Measurements from ENCODE around the gene TEX51.

TEX51 gene

DNA sequence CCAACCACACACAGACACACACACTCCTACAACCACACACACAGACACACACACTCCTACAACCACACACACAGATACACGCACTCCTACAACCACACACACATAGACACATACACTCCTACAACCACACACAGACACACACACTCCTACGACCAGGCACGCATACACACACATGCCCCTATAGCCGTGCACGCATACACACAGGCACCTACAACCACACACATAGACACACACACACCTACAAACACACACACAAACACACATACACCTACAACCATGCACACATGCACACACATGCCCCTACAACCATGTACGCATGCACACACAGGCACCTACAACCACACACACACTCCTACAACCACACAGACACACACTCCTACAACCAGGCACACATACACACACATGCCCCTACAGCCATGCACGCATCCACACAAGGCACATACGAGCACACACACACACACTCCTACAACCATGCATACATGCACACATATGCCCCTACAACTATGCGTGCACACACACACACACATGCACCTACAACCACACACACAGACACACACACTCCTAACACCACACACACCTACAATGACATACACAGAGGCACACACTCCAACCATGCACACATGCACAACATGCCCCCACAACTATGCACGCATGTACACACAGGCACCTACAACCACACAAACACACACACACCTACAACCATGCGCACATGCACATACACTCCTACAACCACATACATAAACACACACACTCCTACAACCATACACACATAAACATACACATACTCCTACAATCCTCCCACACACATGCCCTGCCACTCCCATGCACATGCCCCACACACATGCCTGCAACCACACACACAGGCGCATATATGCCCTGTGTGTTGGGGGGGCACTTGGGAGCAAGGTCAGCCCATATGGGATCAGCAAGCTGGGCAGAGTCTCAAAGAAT lies 19.1 kb upstream of the TEX51 start:
- no peak for DNase-seq

DNA sequence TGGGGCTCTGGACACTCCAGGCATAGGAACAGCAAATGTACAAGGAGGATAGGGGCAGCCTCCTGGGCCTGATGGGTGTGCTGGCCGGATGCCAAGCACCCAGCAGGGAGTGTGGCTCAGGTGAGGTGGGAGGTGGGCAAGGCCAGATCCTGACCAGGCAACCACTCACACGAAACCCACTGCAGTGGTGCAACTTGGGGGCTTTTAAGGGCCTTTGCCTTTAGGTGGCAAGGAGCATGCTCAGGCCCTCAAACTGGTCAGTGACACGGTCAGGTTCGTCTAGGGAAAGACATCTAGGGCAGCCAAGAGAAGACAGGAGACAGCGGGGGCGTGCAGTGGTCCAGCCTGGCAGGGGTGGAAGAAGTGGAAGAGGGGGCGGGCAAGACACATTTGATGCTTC lies 18.4 kb upstream of the TEX51 start:
- DNase-seq, result no peak

DNA sequence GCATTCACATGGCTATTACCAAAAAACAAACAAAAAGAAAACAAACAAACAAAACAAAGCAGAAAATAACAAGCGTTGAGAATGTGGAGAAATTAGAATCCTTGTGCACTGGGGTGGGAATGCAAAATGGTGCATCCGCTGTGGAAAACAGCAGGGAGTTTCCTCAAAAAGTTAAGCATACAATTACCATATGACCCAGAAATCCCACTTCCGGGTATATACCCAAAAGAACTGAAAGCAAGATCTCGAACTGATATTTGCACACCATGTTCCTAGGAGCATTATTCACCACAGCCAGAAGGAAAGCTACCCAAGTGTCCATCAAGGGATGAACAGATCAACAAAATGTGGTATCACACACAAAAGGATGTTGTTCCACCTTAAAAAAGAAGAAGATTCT lies 17.9 kb upstream of the TEX51 start:
- no peak for DNase-seq

DNA sequence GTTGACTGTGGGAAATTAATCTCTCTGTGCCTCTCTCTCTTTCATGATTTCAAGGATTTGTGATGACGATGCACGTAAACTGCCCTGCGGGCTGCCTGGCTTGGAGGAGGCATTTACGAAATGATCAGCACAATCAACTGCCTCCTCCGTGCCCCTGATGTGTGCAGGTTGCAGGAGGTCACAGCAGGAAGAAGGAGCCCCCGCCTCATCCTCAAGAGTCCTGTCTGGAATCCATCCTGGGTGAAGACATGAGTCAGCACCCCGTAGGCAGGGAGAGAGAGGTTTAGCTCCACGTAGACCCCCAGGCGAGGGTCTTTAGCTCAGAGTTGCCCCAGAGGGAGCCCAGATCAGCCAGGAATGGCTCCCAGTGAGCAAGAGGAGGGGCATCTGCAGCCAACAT lies 17.1 kb upstream of the TEX51 start:
- DNase-seq, result no peak

DNA sequence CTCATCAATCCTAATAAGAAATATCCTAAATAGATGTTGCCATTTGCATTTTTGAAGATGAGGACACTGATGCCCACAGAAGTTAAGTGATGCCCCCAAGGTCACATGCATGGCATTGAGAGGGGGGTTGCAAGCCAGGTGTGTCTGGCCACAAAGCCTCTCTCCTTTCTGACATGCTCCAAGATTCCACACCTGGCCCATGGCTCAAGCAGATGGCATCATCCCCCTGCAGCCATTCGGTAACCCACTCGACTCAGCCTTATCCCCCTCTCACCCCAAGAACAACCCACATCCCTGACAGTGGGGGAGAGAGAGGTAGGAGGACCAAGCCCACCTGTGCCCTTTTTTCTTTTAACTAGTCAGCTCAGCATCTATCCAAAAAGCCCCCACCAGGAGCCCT lies 16.5 kb upstream of the TEX51 start:
- no peak for DNase-seq

DNA sequence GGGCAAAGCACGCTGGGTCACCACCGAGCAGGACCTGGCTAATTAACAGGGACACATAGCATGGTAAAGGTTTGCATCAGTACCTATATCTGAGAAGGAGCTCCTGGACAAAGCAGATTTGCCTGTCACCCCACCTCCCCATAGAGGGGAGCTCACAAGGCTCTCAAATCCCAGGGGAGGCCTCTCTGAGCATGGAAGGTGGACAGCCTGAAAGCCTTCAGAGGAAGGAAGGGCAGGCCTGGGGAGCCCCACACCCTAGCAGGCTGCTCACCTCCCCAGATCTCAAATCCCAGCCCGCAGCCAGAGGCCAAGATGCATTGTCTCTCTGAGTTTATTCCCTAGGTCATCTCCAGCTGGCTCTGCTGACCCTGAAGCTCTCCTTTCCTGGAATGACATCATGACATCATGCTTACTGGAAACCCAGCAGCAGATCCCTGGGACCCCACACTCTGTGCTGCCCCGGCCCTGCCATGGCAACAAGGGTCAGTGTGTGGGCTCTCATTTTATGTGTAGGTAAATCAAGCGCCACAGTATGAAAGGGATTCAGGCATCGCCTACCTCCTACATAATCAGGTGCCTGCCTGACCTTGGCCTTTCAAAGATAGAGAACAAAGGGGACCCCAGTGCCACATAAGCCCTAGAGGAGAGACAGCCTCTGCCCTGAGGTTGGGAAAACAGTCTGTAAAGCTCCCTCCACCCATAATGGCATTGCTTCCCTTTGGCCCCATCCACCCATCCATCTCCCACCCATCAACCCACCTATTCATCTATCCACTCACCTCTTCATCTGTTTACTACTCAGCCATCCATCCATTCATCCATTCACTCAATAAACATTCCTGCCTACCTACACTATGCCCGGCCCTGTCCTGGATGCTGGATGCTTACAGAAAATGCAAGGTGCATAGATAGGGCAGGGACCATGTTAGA lies 15.7 kb upstream of the TEX51 start:
- DNase-seq, result no peak

DNA sequence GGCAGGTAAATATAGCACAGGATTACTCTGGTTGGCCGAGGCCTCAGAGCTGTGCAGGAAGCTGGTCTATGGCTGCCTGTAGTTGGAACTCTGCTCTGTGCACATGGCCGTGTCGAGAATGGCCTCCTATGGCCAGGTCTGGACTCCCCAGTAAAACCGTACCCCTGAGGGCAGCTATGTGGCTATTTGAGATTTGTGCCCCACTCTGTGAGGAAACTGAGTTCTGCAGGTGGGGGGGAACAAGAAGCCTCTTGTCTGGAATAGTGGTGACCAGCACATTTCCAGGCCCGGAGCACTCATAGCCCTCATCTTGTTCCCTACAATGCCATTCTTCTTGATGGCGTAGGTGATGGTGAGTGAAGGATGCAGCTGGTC lies 15.0 kb upstream of the TEX51 start:
- DNase-seq, result no peak

DNA sequence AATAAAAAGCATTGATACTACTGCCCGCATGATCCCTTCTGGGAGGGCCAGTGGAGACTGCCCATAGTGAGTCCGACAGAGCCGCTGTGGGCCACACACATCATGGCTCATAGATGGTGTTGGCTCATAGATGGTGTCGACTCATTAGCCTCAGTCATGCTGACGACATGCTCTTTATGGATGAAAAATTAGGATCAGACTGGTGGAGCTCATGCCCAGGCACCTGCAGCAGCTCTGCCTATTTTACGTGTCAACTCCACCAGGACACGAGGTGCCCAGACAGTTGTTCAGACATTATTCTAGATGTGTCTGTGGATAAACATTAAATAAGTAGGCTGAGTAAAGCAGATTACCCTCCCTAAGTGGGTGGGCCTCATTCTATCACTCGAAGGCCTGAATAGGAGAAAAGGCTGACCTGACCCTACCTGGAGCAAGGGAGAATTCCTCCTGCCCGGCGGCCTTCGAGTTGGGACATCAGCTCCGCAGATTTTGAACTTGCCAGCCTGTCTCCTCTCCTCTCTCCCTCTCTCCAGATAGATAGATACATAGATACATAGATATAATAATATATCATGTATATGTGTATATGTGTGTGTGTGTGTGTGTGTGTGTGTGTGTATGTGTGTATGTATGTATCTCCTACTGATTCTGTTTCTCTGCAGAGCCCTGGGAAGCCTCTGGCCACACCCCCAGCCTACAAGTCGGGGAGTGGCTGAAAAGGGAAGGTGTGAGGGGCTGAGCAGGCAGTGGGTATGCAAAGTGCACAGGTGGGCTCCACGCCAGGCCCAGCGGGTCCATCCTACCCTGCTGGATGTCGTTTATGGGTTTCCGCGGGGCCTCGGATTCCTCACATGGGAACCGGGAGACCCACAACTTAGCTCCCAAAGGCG lies 13.6 kb upstream of the TEX51 start:
- no peak for DNase-seq

DNA sequence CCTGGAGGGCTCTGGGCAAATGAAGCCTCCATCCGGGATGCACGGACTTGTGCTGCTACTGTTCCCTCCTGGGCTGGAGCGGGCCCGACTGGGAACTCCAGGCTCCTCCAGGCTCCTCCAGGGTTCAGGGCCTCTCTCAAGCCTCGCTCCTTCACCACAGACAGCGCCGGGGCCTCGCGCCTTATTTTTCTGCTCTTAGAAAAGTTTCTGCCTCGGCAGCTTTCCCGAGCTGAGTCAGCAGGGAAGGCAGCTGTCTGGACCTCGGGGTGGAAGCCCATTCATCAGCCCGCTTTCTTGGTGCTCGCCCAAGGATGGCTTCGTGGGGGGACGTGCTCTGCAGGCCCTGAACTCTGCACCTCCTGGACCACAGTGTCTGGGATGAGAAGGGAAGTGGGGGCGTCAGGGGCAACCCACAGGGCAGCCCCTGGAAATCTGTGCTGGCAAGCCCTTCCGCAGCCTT lies 12.9 kb upstream of the TEX51 start:
- DNase-seq, result no peak

DNA sequence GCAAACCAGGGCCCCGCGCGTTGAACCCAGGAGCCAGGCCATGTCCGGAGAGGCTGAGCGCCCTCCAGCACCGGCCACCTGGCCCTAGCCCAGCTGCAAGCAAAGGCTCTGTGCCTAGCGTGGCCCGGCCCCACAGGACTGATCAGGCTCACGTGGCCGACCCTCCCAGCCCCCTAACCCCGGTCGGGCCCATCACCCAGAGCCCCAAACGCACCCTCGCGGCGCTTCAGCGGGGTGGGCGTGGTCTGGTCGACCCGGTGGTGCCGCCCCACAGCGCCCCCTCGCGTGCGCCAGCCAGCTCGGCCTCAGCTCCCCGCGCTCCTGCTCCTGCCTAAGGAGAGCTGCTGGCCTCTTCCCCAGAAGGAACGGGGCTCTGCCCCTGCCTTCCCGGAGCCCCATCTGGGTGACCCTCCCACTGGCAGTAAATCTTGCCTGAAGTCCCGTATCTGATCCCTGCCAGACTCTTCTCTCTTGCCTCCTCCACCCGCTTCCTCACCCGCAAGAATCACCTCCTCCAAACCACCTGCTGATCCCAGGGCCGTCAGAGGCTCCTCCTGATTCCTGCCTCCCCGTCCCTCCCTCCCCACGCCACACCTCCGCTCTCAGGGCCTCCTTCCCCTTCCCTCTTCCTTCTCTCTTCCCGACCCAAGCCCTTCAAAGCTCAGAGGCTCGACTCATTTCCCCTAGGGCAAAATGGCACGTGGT lies 12.3 kb upstream of the TEX51 start:
- peak; percentile 79 for DNase-seq

DNA sequence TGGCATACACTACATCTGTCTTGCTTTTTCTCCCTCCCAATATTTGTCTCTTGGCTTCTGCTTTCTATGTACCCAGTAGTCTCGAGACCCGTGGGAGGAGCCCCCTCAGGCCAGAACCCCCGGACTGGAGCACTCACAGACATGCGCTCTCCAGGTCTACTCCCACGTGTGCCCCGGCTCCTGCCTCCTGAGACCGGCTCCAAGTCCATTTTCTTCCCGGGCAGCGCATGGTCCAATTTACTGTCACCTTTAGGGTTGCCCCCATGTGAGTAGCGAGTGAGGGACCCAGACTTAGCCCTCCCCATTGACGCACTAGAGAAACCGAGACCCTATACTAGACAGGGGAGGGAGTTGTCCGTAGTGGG lies 11.8 kb upstream of the TEX51 start:
- DNase-seq, result no peak

DNA sequence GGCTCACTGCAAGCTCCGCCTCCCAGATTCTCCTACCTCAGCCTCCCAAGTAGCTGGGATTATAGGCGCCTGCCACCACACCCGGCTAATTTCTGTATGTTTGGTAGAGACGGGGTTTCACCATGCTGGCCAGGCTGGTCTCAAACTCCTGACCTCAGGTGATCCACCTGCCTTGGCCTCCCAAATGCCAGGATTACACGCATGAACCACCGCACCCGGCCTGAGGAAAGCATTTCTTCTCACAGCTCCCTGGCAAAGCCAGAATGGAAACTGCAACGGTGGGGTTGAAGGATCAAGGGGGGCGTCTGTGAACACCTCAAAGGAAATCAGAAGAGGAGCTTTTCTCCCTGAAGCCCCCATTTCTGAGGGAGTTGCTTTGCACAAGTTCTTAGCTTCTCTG lies 11.2 kb upstream of the TEX51 start:
- no peak for DNase-seq

DNA sequence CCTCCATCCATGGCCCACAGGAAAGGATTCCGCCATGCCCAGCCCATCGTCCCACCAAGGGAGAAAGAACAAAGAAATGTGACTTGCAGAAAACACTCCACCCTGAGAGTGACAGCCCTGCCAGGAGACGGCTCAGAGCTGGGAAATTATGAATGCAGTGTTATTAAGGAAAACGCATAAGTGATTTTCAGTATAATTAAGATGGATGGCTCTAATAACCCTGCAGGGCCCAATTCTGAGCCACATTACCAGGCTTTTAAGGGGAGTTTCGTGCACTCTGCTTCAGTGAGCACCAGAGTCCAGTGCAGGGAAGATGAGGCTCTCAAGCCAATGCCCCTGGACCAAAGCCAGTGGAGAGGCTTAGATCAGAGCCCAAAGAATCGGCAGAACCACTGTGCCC lies 10.6 kb upstream of the TEX51 start:
- DNase-seq, result no peak

DNA sequence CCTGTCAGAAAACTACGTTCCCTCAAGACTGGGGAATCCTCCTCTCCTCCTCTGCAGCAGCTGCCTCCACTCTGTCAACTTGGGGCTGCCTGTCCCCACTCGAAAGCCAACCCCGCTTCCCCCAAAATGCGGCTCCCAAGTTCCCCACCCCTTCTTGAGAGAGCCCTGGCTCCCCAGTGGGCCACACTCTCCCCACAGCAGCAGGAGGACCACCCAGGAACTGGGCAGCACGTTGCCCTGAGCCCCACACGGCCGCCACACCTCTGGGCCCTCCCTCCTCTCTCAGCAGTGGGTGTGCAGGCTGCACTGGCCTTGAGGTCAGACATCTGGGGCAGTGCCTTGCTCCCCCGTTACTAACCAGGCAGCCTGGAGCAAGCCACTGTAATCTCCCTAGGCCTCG lies 9.6 kb upstream of the TEX51 start:
- DNase-seq, result no peak

DNA sequence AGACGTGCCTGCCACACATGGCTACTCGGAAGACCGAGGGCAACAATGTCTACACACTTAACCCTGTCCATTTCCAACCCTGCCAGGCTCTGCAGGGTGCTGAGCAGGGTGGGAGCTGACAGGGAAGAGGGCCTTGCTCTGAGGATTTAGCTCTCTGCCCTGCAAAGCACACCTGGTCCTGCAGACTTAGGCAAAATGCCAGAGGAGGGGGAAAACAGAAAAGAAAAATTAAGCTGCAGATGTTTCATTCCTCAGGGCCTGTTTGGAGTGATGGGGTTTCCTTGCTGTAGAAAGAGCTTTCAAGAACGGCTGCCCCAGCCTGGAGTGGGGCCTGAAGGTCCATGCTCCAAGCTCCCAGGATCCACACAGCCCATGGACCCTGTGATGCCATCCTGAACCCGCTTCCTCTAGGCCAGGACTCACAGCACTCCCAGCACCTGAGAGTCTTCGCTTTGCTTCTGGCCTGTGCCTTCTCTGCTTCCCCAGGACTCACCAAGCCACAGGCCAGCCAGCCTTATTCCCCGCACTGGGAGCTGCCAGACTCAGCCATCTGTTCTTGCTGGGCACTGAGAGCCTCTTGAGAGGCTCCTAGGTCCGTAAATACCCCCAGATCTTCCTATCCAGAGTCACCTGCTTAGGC lies 9.1 kb upstream of the TEX51 start:
- DNase-seq, result no peak

DNA sequence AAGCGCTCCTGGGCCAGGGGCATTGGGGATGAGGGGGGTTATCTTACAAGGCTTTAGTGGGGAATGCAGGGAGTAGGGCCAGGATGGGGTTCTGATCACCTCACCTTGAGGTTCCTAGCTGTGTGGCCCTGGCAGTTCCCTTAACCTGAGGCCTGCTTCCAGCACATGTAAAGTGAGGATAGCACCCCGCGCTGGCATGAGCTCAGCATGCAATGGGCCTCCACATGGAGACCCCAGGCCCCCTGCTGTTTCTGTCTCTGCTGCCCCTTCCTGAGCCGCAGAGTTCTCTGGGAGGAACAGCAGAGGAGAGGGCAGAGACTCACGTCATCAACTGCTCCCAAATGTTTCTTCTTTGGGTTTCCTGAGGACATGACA lies 8.6 kb upstream of the TEX51 start:
- no peak for DNase-seq

DNA sequence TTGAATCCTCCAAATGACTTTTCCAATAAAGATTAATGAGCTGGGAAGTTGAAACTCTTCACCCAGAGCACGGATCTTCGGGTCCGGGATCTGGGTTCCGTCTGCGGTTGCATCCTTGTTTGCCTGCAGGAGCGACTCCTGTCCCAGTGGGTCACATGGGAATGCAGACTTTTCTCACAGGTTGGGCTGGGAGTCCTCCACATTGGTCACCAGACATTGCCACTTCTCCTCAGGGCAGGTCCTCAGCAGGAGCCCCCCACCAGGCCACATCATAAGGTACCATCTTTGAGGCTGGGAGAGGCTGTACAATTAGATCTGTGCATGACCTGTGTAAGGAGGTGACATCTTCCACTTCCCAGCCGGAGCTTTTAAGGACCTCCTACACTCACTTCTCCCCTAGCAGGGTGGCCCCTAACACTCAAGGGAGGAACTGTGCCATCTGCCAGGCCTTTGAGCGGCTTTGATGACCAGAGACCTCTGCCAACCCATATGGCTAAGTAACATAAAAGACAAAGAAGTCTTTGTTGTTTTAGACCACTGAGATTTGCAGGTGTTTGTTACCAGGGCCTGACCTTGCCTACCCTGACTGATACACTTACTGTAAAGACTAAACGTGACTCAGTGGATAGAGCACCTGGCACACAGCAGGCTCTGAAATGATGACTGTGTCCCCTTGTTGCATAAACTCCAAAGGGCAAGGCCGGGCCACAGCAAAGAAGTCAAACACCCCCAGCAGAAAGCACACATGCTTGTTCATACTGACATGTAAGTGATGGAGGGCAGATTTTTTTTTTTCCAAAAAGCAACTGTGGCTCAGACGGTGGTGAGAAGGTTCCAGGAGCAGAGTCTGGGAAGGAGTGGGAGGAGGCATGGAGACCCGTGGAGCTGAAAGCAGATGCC lies 7.9 kb upstream of the TEX51 start:
- no peak for DNase-seq

DNA sequence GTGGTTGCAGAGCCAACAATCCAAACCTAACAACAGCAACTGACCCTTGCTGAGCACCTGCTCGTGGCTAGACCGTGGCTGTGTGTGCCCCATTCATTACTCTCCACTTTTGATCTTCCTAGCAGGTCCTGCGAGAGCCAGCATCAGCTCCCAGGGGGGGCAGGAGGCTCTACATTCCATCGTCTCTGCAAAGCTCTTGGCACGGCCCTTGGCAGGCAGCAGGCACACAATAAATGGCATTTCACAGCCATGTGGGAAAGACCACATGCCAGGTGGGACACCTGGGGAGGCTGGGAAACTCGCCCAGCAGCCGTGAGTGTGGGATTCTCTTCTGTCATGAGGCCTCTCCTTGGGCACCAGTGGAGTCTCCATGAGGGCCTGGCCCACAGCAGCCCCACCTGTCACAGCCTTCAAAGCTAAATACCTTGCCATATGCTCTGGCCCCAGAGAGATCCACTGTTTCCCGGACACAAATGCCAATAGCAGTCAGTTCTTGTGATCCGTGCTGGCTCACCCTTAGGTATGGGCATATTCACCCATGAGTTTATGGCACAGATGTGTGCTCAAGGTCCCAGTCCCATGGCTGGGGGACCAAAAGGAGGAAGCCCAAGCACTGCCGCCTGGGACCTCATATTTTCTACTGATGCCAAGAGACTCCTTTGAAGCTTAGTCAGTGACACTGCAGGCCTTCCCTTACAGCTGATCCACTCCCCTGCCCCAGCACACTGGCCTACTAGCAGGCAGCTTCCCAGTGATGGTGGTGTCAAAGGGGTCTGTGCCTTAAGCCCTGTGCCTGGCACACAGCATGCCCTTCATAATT lies 6.8 kb upstream of the TEX51 start:
- DNase-seq, result no peak

DNA sequence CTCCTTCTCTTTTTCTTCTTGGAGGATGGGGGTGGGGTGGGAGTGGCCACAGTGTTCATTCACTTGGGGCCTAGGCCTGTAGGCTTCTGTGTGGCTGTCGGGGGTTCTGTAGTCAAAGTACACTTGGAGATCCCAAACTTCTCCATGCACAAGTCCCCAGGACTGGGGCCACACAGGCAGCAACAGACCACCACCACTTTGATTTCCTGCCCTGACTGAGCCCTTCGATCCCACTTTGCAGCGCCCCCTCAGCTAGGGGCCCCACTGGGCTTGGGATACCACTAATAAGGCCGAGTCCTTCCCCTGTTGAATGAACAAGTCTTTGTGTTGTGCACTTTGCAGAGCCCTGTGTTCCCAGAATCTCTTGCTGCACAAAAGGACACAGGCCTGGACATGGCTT lies 5.5 kb upstream of the TEX51 start:
- DNase-seq, result no peak

DNA sequence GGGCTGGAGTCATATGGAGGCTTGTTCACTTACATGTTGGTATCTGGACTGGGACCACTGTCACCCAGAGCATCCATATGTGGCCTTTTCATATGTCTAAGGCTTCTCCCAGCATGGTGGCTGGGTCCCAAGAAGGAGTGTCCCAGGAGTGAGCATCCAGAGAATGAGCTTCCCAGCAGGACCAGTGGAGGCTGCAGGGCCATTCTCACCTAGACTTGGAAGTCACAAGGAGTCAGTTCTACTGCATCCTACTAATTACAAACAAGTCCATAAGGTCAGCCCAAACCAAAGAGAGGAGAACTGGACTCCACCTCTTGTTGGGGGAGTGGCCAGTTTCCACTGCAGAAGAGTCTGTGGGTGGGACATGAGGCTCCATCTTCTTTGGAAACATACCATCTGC lies 5.1 kb upstream of the TEX51 start:
- DNase-seq, result no peak

Measured in hematopoietic multipotent progenitor cell treated with erythropoietin and hydrocortisone succinate and interleukin-3 and kit ligand, for 6 days (in vitro differentiated cells).